Upper lobe of left lung (tissue), 4 donors: ENCODE measurements around the gene MPRIP.

Experiments used
- EP300 ChIP-seq, 4 donors: sonication (generic); formaldehyde crosslinking; IDR thresholded peaks; one replicate each; pipeline ENCODE4 v1.5.1; 2017; ENCODE audit warnings: antibody characterized with exemption in 4 of 4, control low read depth in 2 of 4
- POLR2A ChIP-seq, 4 donors: fragments of 450-650 bp; IDR thresholded peaks; one replicate each; pipeline ENCODE4 v1.5.1; 2016 to 2017; ENCODE audit warnings: antibody characterized with exemption in 4 of 4, mild to moderate bottlenecking in 2 of 4
- TF ChIP-seq, protein P1 (sequence below), 6 experiments: fragments of 450-650 bp in 4 of 6; fragments of 200-600 bp in 2 of 6; sonication (generic) in 2 of 6; IDR thresholded peaks; one replicate each; pipeline ENCODE4 v1.5.1; 2016 to 2019; ENCODE audit warnings: antibody characterized with exemption in 6 of 6

DNA sequence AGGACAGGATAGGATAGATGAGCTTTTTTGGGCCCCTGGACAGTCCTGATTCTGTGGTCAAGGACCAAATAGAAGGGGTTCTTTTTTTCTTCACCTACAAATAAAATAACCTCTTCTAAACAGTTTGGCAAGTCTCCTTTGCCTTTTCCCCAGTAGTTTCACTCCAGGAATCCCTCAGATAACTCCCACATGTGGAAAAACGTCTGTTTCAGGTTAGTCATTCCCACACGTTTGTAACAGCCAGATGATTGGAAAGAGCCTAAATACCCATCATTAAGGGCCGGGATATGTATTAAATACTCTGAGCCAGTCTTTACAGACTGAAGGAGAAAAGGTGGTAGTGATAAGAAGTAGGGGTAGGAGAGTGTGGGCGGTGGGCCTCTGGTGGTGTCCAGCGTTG lies 105.6 kb downstream of the MPRIP start:
- TF ChIP-seq, protein P1, sequence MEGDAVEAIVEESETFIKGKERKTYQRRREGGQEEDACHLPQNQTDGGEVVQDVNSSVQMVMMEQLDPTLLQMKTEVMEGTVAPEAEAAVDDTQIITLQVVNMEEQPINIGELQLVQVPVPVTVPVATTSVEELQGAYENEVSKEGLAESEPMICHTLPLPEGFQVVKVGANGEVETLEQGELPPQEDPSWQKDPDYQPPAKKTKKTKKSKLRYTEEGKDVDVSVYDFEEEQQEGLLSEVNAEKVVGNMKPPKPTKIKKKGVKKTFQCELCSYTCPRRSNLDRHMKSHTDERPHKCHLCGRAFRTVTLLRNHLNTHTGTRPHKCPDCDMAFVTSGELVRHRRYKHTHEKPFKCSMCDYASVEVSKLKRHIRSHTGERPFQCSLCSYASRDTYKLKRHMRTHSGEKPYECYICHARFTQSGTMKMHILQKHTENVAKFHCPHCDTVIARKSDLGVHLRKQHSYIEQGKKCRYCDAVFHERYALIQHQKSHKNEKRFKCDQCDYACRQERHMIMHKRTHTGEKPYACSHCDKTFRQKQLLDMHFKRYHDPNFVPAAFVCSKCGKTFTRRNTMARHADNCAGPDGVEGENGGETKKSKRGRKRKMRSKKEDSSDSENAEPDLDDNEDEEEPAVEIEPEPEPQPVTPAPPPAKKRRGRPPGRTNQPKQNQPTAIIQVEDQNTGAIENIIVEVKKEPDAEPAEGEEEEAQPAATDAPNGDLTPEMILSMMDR (IDR thresholded peaks at IDR 0.05) = no peak
- no peak for TF ChIP-seq POLR2A (IDR thresholded peaks at IDR 0.05)
- no peak for TF ChIP-seq EP300 (IDR thresholded peaks at IDR 0.05)
